ENCODE results near the gene PKN2. TPM values are rescaled to one million over a fixed set of nuclear protein-coding genes. Genes with fewer than 3 reads are reported as not detected.
"Not testable (repeated sequence)": the region's sequence is repeated elsewhere in the genome, so short reads cannot be mapped to it uniquely, and the experiment has no call there.

PKN2 gene
- total and polyA plus RNA-seq, 2 donors (not counting 1 experiment from before 2014, with no cell fraction given), result 28.7 to 29.9 TPM

GRCh38 chr1:88701275-88701674, 17.2 kb downstream of the PKN2 start:
- no peaks in the 10 kb centered on the region for H3K4me1 ChIP-seq (ENCODE audit: control insufficient read depth, extremely low read depth, insufficient read depth, low read length)
- H3K27me3 ChIP-seq (ENCODE audit: control insufficient read depth, insufficient read depth, low read length), result no peaks in the 10 kb centered on the region
- H4K20me1 ChIP-seq (ENCODE audit: control insufficient read depth, extremely low read depth, insufficient read depth, low read length), result no peaks in the 10 kb centered on the region
- no peak overlapping the region for H3K27ac ChIP-seq (ENCODE audit: insufficient read depth, low read length)
- TF ChIP-seq CTCF (conservative IDR thresholded peaks at IDR 0.05 in 1 of 2, IDR thresholded peaks at IDR 0.05 in 1 of 2; ENCODE audit: low read depth in 1 of 2, low read length in 2 of 2) (no peak), EZH2 (IDR thresholded peaks at IDR 0.05; ENCODE audit: low read length, missing control alignments) (no peak)
- H3K4me2 ChIP-seq (ENCODE audit: extremely low read depth, insufficient read depth, low read length), result no peak overlapping the region
- H3K9ac ChIP-seq (ENCODE audit: insufficient read depth, low read length), result no peak overlapping the region
- H3K4me3 ChIP-seq (replicated peaks in 1 of 4; ENCODE audit: control extremely low read depth in 1 of 4, insufficient read depth in 1 of 4, low read depth in 3 of 4, low read length in 4 of 4), result no peak overlapping the region
- H3K36me3 ChIP-seq (ENCODE audit: control insufficient read depth, insufficient read depth, low read length), result no peaks in the 10 kb centered on the region
- peaks cover 42% of the 10 kb centered on the region for H3K79me2 ChIP-seq (ENCODE audit: control insufficient read depth, insufficient read depth, low read length)
- no peaks in the 10 kb centered on the region for H3K9me3 ChIP-seq (ENCODE audit: control insufficient read depth, insufficient read depth, low read depth, low read length)
- no peak for DNase-seq (ENCODE audit: low read depth in 2 of 2)
- no peak overlapping the region for H2AFZ ChIP-seq (ENCODE audit: low read length)

- peaks cover 44% of the 10 kb centered on the region for H3K79me2 ChIP-seq (ENCODE audit: control insufficient read depth, insufficient read depth, low read length)
- H3K9ac ChIP-seq (ENCODE audit: insufficient read depth, low read length); H3K27me3 ChIP-seq (ENCODE audit: control insufficient read depth, insufficient read depth, low read length); H2AFZ ChIP-seq (ENCODE audit: low read length); H3K4me3 ChIP-seq (replicated peaks in 1 of 4; ENCODE audit: control extremely low read depth in 1 of 4, insufficient read depth in 1 of 4, low read depth in 3 of 4, low read length in 4 of 4); H3K4me1 ChIP-seq (ENCODE audit: control insufficient read depth, extremely low read depth, insufficient read depth, low read length); DNase-seq (ENCODE audit: low read depth in 2 of 2); H4K20me1 ChIP-seq (ENCODE audit: control insufficient read depth, extremely low read depth, insufficient read depth, low read length); H3K27ac ChIP-seq (ENCODE audit: insufficient read depth, low read length); H3K36me3 ChIP-seq (ENCODE audit: control insufficient read depth, insufficient read depth, low read length); H3K4me2 ChIP-seq (ENCODE audit: extremely low read depth, insufficient read depth, low read length); H3K9me3 ChIP-seq (ENCODE audit: control insufficient read depth, insufficient read depth, low read depth, low read length): not testable (repeated sequence)
Measured at GRCh38 chr1:88701793-88702192, 17.7 kb downstream of the PKN2 start.

- H3K4me1 ChIP-seq (ENCODE audit: control insufficient read depth, extremely low read depth, insufficient read depth, low read length), result no peaks in the 10 kb centered on the region
- no peaks in the 10 kb centered on the region for H3K36me3 ChIP-seq (ENCODE audit: control insufficient read depth, insufficient read depth, low read length)
- no peak overlapping the region for H3K9ac ChIP-seq (ENCODE audit: insufficient read depth, low read length)
- TF ChIP-seq CTCF (conservative IDR thresholded peaks at IDR 0.05 in 1 of 2, IDR thresholded peaks at IDR 0.05 in 1 of 2; ENCODE audit: low read depth in 1 of 2, low read length in 2 of 2) (no peak), EZH2 (IDR thresholded peaks at IDR 0.05; ENCODE audit: low read length, missing control alignments) (no peak)
- DNase-seq (ENCODE audit: low read depth in 2 of 2), result no peak
- H2AFZ ChIP-seq (ENCODE audit: low read length), result no peak overlapping the region
- H3K27ac ChIP-seq (ENCODE audit: insufficient read depth, low read length), result no peak overlapping the region
- H4K20me1 ChIP-seq (ENCODE audit: control insufficient read depth, extremely low read depth, insufficient read depth, low read length), result no peaks in the 10 kb centered on the region
- no peaks in the 10 kb centered on the region for H3K9me3 ChIP-seq (ENCODE audit: control insufficient read depth, insufficient read depth, low read depth, low read length)
- H3K79me2 ChIP-seq (ENCODE audit: control insufficient read depth, insufficient read depth, low read length), result peaks cover 23% of the 10 kb centered on the region
- no peak overlapping the region for H3K4me3 ChIP-seq (replicated peaks in 1 of 4; ENCODE audit: control extremely low read depth in 1 of 4, insufficient read depth in 1 of 4, low read depth in 3 of 4, low read length in 4 of 4)
- H3K27me3 ChIP-seq (ENCODE audit: control insufficient read depth, insufficient read depth, low read length), result no peaks in the 10 kb centered on the region
- no peak overlapping the region for H3K4me2 ChIP-seq (ENCODE audit: extremely low read depth, insufficient read depth, low read length)
Measured at GRCh38 chr1:88708011-88708410, 23.9 kb downstream of the PKN2 start.

- not testable (repeated sequence) for H2AFZ ChIP-seq (ENCODE audit: low read length); H3K4me3 ChIP-seq (replicated peaks in 1 of 4; ENCODE audit: control extremely low read depth in 1 of 4, insufficient read depth in 1 of 4, low read depth in 3 of 4, low read length in 4 of 4); H3K36me3 ChIP-seq (ENCODE audit: control insufficient read depth, insufficient read depth, low read length); H3K9ac ChIP-seq (ENCODE audit: insufficient read depth, low read length); H3K79me2 ChIP-seq (ENCODE audit: control insufficient read depth, insufficient read depth, low read length); DNase-seq (ENCODE audit: low read depth in 2 of 2); H4K20me1 ChIP-seq (ENCODE audit: control insufficient read depth, extremely low read depth, insufficient read depth, low read length); H3K9me3 ChIP-seq (ENCODE audit: control insufficient read depth, insufficient read depth, low read depth, low read length); H3K27me3 ChIP-seq (ENCODE audit: control insufficient read depth, insufficient read depth, low read length); H3K4me1 ChIP-seq (ENCODE audit: control insufficient read depth, extremely low read depth, insufficient read depth, low read length); H3K4me2 ChIP-seq (ENCODE audit: extremely low read depth, insufficient read depth, low read length); H3K27ac ChIP-seq (ENCODE audit: insufficient read depth, low read length)
Measured at GRCh38 chr1:88712907-88713306, 28.8 kb downstream of the PKN2 start.

- H3K27me3 ChIP-seq (ENCODE audit: control insufficient read depth, insufficient read depth, low read length); H3K36me3 ChIP-seq (ENCODE audit: control insufficient read depth, insufficient read depth, low read length); H3K4me1 ChIP-seq (ENCODE audit: control insufficient read depth, extremely low read depth, insufficient read depth, low read length); H4K20me1 ChIP-seq (ENCODE audit: control insufficient read depth, extremely low read depth, insufficient read depth, low read length); H3K9me3 ChIP-seq (ENCODE audit: control insufficient read depth, insufficient read depth, low read depth, low read length); H3K4me3 ChIP-seq (replicated peaks in 1 of 4; ENCODE audit: control extremely low read depth in 1 of 4, insufficient read depth in 1 of 4, low read depth in 3 of 4, low read length in 4 of 4); DNase-seq (ENCODE audit: low read depth in 2 of 2); H3K27ac ChIP-seq (ENCODE audit: insufficient read depth, low read length); H3K9ac ChIP-seq (ENCODE audit: insufficient read depth, low read length); H2AFZ ChIP-seq (ENCODE audit: low read length); H3K4me2 ChIP-seq (ENCODE audit: extremely low read depth, insufficient read depth, low read length): not testable (repeated sequence)
- peaks cover 11% of the 10 kb centered on the region for H3K79me2 ChIP-seq (ENCODE audit: control insufficient read depth, insufficient read depth, low read length)
Measured at GRCh38 chr1:88716571-88716970, 32.5 kb downstream of the PKN2 start.

Data from fibroblast of lung (primary cell).